ENCODE measurements around the gene HTD2.
A peak's percentile ranks its signal among the peaks of the same experiment; 100 is the strongest.

Gene HTD2

DNA sequence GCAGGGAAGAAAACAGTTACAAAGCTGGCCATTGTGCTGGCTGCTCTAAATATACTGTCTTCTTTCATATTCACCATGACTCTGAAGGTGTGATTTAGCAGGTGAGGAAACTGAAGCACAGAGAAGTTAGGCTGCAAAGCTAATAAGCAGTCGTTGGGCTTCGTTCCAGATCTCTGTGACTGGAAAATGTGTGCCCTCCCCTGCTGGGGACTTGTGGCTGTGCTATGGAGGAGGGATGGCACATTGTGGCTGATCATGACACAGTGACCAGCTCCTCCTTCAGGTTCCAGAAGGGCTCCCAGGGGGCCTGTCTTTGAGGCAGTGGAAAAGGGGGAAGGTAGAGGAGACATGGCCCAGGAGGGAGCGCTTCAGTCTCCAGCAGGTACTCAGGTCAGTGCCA, 45.6 kb downstream of the HTD2 start:
- peaks cover 11% of the 10 kb centered on the region; the same call in 1 of the 2 replicates for H3K9me3 ChIP-seq (ENCODE audit: insufficient read depth, low read length)
- peaks cover 12% of the 10 kb centered on the region; the same call in 1 of the 2 replicates for H4K20me1 ChIP-seq (ENCODE audit: insufficient read depth, low read length)
- H3K4me2 ChIP-seq (ENCODE audit: low read length): no peak overlapping the region
- peaks cover 5% of the 10 kb centered on the region; the same call in 1 of the 2 replicates for H3K27me3 ChIP-seq (ENCODE audit: low read depth, low read length)
- no peak overlapping the region for H3K27ac ChIP-seq (ENCODE audit: low read length)
- peaks cover 2% of the 10 kb centered on the region for H3K36me3 ChIP-seq (replicated peaks; ENCODE audit: low read depth, low read length)
- H3K79me2 ChIP-seq (ENCODE audit: low read length): no peaks in the 10 kb centered on the region
- H2AFZ ChIP-seq (ENCODE audit: low read depth, low read length): no peak overlapping the region
- TF ChIP-seq EZH2phosphoT487 (IDR thresholded peaks at IDR 0.05; ENCODE audit: low read depth): no peak
- TF ChIP-seq, protein P1, sequence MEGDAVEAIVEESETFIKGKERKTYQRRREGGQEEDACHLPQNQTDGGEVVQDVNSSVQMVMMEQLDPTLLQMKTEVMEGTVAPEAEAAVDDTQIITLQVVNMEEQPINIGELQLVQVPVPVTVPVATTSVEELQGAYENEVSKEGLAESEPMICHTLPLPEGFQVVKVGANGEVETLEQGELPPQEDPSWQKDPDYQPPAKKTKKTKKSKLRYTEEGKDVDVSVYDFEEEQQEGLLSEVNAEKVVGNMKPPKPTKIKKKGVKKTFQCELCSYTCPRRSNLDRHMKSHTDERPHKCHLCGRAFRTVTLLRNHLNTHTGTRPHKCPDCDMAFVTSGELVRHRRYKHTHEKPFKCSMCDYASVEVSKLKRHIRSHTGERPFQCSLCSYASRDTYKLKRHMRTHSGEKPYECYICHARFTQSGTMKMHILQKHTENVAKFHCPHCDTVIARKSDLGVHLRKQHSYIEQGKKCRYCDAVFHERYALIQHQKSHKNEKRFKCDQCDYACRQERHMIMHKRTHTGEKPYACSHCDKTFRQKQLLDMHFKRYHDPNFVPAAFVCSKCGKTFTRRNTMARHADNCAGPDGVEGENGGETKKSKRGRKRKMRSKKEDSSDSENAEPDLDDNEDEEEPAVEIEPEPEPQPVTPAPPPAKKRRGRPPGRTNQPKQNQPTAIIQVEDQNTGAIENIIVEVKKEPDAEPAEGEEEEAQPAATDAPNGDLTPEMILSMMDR (IDR thresholded peaks at IDR 0.05; ENCODE audit: low read depth, low read length): no peak
- H3K4me1 ChIP-seq (ENCODE audit: low read length): peaks cover 47% of the 10 kb centered on the region
- H3K4me3 ChIP-seq (ENCODE audit: low read length): no peak overlapping the region
- no peak overlapping the region for H3K9ac ChIP-seq (ENCODE audit: low read length)

DNA sequence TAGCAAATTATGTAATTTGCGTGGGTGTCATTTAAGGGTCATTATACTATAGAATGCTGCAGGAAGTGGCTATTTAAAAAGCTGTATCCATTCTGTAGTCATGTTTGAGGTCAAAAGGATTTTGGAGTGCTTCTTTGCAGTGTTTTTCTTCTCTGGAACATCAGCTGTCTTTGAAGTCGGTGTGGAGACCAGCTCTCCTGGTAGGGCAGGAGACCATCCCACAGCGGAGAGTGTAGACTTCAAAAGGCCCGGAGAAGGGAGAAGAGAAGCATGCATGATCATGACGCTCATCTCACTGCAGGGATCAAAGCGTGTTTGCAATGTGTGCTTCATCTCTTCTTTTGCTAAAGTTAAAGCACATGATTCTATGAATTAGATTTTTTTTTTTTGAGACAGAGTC, 46.3 kb downstream of the HTD2 start:
- Histone ChIP-seq H3K9ac (ENCODE audit: low read length) (no peak overlapping the region), H3K9me3 (ENCODE audit: insufficient read depth, low read length) (peaks cover 11% of the 10 kb centered on the region; the same call in 1 of the 2 replicates), H3K27ac (ENCODE audit: low read length) (no peak overlapping the region), H2AFZ (ENCODE audit: low read depth, low read length) (no peak overlapping the region), H3K27me3 (ENCODE audit: low read depth, low read length) (peaks cover 5% of the 10 kb centered on the region; the same call in 1 of the 2 replicates), H3K79me2 (ENCODE audit: low read length) (no peaks in the 10 kb centered on the region), H3K36me3 (replicated peaks; ENCODE audit: low read depth, low read length) (peaks cover 2% of the 10 kb centered on the region), H3K4me1 (ENCODE audit: low read length) (peaks cover 47% of the 10 kb centered on the region), H3K4me2 (ENCODE audit: low read length) (no peak overlapping the region), H4K20me1 (ENCODE audit: insufficient read depth, low read length) (peaks cover 12% of the 10 kb centered on the region; the same call in 1 of the 2 replicates), H3K4me3 (ENCODE audit: low read length) (no peak overlapping the region)
- TF ChIP-seq, protein P1 (IDR thresholded peaks at IDR 0.05; ENCODE audit: low read depth, low read length): no peak
- no peak for TF ChIP-seq EZH2phosphoT487 (IDR thresholded peaks at IDR 0.05; ENCODE audit: low read depth)

DNA sequence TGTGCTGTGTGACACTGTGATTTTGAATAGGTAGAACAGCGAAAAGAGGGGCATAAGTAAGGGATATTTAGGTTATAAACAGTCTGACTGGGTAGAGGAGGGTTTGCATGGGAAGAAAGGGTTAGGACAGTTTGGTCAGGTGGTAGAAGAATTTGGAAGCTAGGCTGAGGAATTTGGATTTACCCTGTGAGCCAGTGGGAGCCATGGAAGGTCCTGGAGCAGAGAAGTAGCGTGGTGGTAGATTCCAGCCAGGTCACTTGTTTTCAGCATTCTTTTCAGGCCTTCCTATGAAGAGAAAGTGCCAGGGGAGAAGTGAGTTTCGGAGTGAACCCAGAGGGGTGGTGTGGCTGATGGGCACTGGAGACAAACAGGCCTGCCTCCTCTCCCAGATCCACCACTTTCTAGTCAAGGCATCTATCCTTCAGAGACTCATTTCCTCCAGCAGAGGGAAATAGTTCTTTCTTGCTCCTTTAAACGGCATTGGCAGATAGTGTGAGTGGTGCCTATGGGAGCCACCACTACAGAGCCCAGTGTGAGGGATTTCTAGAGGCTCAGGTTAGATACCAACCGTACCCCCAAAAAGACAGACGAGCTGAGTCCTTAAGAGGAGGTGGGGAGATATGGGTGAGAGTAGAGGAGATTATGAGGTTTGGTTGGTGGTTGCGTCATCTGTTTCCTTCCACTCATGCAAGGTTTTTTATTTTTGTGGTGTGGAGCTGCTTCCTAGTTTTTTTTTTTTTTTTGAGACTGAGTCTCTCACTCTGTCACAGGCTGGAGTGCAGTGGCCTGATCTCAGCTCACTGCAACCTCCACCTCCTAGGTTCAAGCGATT, 47.6 kb downstream of the HTD2 start:
- TF ChIP-seq, protein P1 (IDR thresholded peaks at IDR 0.05; ENCODE audit: low read depth, low read length): no peak
- no peak for TF ChIP-seq EZH2phosphoT487 (IDR thresholded peaks at IDR 0.05; ENCODE audit: low read depth)
- H3K9me3 ChIP-seq (ENCODE audit: insufficient read depth, low read length): peaks cover 11% of the 10 kb centered on the region; the same call in 1 of the 2 replicates
- no peaks in the 10 kb centered on the region for H3K79me2 ChIP-seq (ENCODE audit: low read length)
- H4K20me1 ChIP-seq (ENCODE audit: insufficient read depth, low read length): peaks cover 12% of the 10 kb centered on the region; the same call in 1 of the 2 replicates
- no peak overlapping the region for H3K27ac ChIP-seq (ENCODE audit: low read length)
- H2AFZ ChIP-seq (ENCODE audit: low read depth, low read length): no peak overlapping the region
- peaks cover 44% of the 10 kb centered on the region for H3K4me1 ChIP-seq (ENCODE audit: low read length)
- H3K27me3 ChIP-seq (ENCODE audit: low read depth, low read length): peaks cover 5% of the 10 kb centered on the region; the same call in 1 of the 2 replicates
- no peak overlapping the region for H3K4me3 ChIP-seq (ENCODE audit: low read length)
- no peak overlapping the region for H3K9ac ChIP-seq (ENCODE audit: low read length)
- H3K36me3 ChIP-seq (replicated peaks; ENCODE audit: low read depth, low read length): no peaks in the 10 kb centered on the region
- H3K4me2 ChIP-seq (ENCODE audit: low read length): no peak overlapping the region

DNA sequence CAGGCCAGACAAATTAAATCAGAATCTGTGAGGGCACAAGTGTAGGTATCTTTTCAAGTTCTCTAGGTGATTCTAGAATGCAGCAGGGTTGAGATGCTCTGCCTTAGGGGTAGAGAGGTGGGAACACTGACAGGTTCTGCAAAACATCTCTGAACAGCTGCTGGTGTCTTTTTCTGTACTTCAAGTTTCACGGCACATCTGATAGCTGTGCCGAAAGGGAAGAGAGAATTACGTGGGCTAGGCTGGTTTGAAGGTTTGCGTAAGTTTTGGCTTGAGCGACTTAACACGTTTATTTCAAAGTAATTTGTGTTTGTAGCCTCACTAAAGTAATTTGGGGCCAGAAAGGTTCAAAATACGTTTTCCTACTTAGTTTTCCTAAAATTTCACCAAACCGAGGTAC, 48.9 kb downstream of the HTD2 start:
- no peak overlapping the region for H2AFZ ChIP-seq (ENCODE audit: low read depth, low read length)
- H3K9ac ChIP-seq (ENCODE audit: low read length): no peak overlapping the region
- H3K4me2 ChIP-seq (ENCODE audit: low read length): peak overlapping the region; percentile 67
- H3K9me3 ChIP-seq (ENCODE audit: insufficient read depth, low read length): peaks cover 8% of the 10 kb centered on the region; the same call in 1 of the 2 replicates
- no peak overlapping the region for H3K27ac ChIP-seq (ENCODE audit: low read length)
- H3K36me3 ChIP-seq (replicated peaks; ENCODE audit: low read depth, low read length): no peaks in the 10 kb centered on the region
- TF ChIP-seq EZH2phosphoT487 (IDR thresholded peaks at IDR 0.05; ENCODE audit: low read depth): no peak
- TF ChIP-seq, protein P1 (IDR thresholded peaks at IDR 0.05; ENCODE audit: low read depth, low read length): no peak
- peaks cover 32% of the 10 kb centered on the region for H3K4me1 ChIP-seq (ENCODE audit: low read length)
- peaks cover 12% of the 10 kb centered on the region; the same call in 1 of the 2 replicates for H4K20me1 ChIP-seq (ENCODE audit: insufficient read depth, low read length)
- H3K4me3 ChIP-seq (ENCODE audit: low read length): peak overlapping the region; percentile 38
- H3K79me2 ChIP-seq (ENCODE audit: low read length): no peaks in the 10 kb centered on the region
- H3K27me3 ChIP-seq (ENCODE audit: low read depth, low read length): peaks cover 5% of the 10 kb centered on the region; the same call in 1 of the 2 replicates
